H1 (cell line): Measurements from ENCODE around the gene RAB24.

Source experiments
- BRCA1 ChIP-seq: IDR thresholded peaks from 2 replicates; pipeline ENCODE4 v1.6.1; 2012; ENCODE audit warnings: low read depth, low read length, improper control_type of control experiment
- CHD2 ChIP-seq: IDR thresholded peaks from 2 replicates; pipeline ENCODE4 v1.6.1; 2012; ENCODE audit warnings: low read length, improper control_type of control experiment
- CREB1 ChIP-seq: IDR thresholded peaks from 2 replicates; pipeline ENCODE4 v1.6.1; 2012; ENCODE audit warnings: inconsistent platforms
- EZH2 ChIP-seq: fragments of 200-600 bp; sonication (generic); IDR thresholded peaks from 2 replicates; pipeline ENCODE4 v1.7.1; 2012; ENCODE audit warnings: low read depth, mild to moderate bottlenecking, moderate library complexity, low read length, inconsistent platforms; ENCODE audit not compliant: severe bottlenecking
- JUN ChIP-seq: IDR thresholded peaks from 2 replicates; pipeline ENCODE4 v1.6.1; 2011; ENCODE audit warnings: low read depth, mild to moderate bottlenecking, improper control_type of control experiment, low read length
- NRF1 ChIP-seq: IDR thresholded peaks from 2 replicates; pipeline ENCODE4 v1.6.1; 2011; ENCODE audit warnings: mild to moderate bottlenecking, low read depth, low read length, improper control_type of control experiment
- POLR2A ChIP-seq, 2 experiments: IDR thresholded peaks; 1 replicate in 1 of 2; 2 replicates in 1 of 2; pipeline ENCODE4 v1.6.1; 2011; ENCODE audit warnings: low read depth in 2 of 2, low read length in 2 of 2, mild to moderate bottlenecking in 2 of 2; ENCODE audit errors: control extremely low read depth in 1 of 2
- SIN3A ChIP-seq, 2 experiments: IDR thresholded peaks in 1 of 2; conservative IDR thresholded peaks in 1 of 2; 2 replicates each; pipeline ENCODE4 v1.6.1; 2011 to 2012; ENCODE audit warnings: low read length in 2 of 2, improper control_type of control experiment in 1 of 2, low read depth in 1 of 2, mild to moderate bottlenecking in 1 of 2

DNA sequence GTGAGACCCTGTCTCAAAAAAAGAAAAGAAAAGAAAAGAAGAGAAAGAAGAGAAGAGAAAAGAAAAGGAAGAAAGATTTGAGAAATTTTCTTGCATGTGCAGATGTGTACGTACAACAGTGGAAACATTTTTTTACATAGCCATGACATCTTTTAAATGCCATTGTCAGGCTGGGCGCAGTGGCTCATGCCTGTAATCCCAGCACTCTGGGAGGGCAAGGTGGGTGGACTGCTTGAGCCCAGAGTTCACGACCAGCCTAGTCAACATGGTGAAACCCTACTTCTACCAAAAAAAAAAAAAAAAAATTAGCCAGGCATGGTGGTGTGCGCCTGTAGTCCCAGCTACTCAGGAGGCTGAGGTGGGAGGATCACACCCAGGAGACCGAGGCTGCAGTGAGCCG, 41.4 kb upstream of the RAB24 start:
- no peak for TF ChIP-seq BRCA1
- TF ChIP-seq CREB1 = no peak
- no peak for TF ChIP-seq CHD2
- no peak for TF ChIP-seq SIN3A (conservative IDR thresholded peaks at IDR 0.05 in 1 of 2, IDR thresholded peaks at IDR 0.05 in 1 of 2; ENCODE audit: low read depth in 1 of 2, low read length in 2 of 2)
- TF ChIP-seq NRF1 = no peak
- TF ChIP-seq JUN = no peak
- TF ChIP-seq EZH2 = no peak
- TF ChIP-seq POLR2A (IDR thresholded peaks at IDR 0.05; ENCODE audit: control extremely low read depth in 1 of 2, low read depth in 2 of 2, low read length in 2 of 2) = no peak
